Ovary (tissue), 3 donors: ENCODE data around the gene TBC1D19.

Experiments
- EP300 ChIP-seq: sonication (generic); formaldehyde crosslinking; IDR thresholded peaks from one replicate; pipeline ENCODE4 v1.6.1; 2017; ENCODE audit warnings: antibody characterized with exemption
- POLR2A ChIP-seq: fragments of 450-650 bp; IDR thresholded peaks from one replicate; pipeline ENCODE4 v1.6.1; 2017; ENCODE audit warnings: antibody characterized with exemption, mild to moderate bottlenecking, moderate library complexity
- TF ChIP-seq, protein P1 (sequence below), 3 donors: fragments of 450-650 bp in 2 of 3; fragments of 200-600 bp in 1 of 3; IDR thresholded peaks; one replicate each; pipeline versions ENCODE4 v1.5.1 to v1.8.0; 2016 to 2022; ENCODE audit warnings: antibody characterized with exemption in 3 of 3, mild to moderate bottlenecking in 1 of 3
- donor health status: DM: no; HTN: no; CAD: no.

DNA sequence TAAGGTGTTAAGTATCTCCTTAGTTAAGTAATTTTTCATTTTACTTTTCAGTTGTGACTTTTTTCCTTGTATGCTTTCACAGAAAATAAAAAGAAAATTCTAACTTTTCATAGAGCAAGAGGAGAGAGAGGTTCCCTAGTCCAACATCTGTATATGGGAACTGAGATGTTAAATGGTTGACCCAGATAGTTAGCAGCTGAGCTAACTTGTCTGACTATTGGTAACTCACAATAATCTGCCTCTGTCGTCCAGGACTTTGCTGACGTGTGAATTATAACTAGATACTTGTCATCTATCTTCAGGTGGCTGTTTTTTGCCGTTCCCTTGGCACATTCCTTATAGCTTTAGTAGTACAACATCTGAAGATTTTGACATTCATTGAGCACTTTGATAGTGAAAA is 29.9 kb downstream of the TBC1D19 start:
- TF ChIP-seq, protein P1, sequence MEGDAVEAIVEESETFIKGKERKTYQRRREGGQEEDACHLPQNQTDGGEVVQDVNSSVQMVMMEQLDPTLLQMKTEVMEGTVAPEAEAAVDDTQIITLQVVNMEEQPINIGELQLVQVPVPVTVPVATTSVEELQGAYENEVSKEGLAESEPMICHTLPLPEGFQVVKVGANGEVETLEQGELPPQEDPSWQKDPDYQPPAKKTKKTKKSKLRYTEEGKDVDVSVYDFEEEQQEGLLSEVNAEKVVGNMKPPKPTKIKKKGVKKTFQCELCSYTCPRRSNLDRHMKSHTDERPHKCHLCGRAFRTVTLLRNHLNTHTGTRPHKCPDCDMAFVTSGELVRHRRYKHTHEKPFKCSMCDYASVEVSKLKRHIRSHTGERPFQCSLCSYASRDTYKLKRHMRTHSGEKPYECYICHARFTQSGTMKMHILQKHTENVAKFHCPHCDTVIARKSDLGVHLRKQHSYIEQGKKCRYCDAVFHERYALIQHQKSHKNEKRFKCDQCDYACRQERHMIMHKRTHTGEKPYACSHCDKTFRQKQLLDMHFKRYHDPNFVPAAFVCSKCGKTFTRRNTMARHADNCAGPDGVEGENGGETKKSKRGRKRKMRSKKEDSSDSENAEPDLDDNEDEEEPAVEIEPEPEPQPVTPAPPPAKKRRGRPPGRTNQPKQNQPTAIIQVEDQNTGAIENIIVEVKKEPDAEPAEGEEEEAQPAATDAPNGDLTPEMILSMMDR (IDR thresholded peaks at IDR 0.05): no peak
- TF ChIP-seq EP300 (no peak), POLR2A (no peak)
